K562 (cell line): ENCODE measurements around the gene PREX1. TPM values are rescaled to one million over a fixed set of nuclear protein-coding genes. Genes with fewer than 3 reads are reported as not detected.

Source experiments
- ATAC-seq: fragments of 200-7000 bp; cut with Tn5 transposase; 3 replicates; pipeline ENCODE4 v1.9.1; 2020; ENCODE audit warnings: moderate library complexity
- BruUV-seq: library from RNA; stranded (reverse); fragments of 400-500 nt; replicated peaks from 2 replicates; lab custom pipeline; 2021; lab: Mats Ljungman, UMichigan
- CTCF ChIA-PET: fragments of 300-600 bp; formaldehyde crosslinking; extraction: SDS; loops from one replicate; lab custom pipeline; 2021; ENCODE audit warnings: low intra/inter-chr PET ratio; lab: Yijun Ruan, JAX
- POLR2A ChIA-PET: fragments of 300-600, 350-650 bp; sonication (Branson Sonifier 250); formaldehyde crosslinking; extraction: SDS; loops from one replicate; lab custom pipeline; 2021; ENCODE audit warnings: antibody characterized with exemption, inconsistent platforms; lab: Yijun Ruan, JAX
- DNase-seq, 4 experiments: peaks; one replicate each; pipeline versions ENCODE4 v3.0.0 to v3.0.0-alpha.2; 2011 to 2018; ENCODE audit warnings: low spot score in 3 of 4, mixed read lengths in 3 of 4; ENCODE audit errors: extremely low read depth in 1 of 4
- FAIRE-seq: peaks from 2 replicates; lab custom pipeline; 2011; peaks lifted over from hg19 to GRCh38; lab: Jason Lieb, UNC
- H2AFZ ChIP-seq: 2 replicates; pipeline ENCODE4 v1.6.0; 2011; ENCODE audit warnings: low read depth, low read length, control low read depth, inconsistent platforms
- H3K27ac ChIP-seq: fragments of 200-600 bp; 3 replicates; pipeline ENCODE4 v1.8.0; 2011; ENCODE audit warnings: low read depth, mild to moderate bottlenecking, control low read depth, inconsistent platforms, low read length, moderate library complexity, mixed read lengths; ENCODE audit errors: extremely low read depth
- H3K27me3 ChIP-seq, 2 experiments: fragments of 300-600 bp in 1 of 2; 2 replicates in 1 of 2; 3 replicates in 1 of 2; pipeline versions ENCODE4 v1.6.0 to v1.8.0; 2011; ENCODE audit warnings: inconsistent platforms in 2 of 2, low read length in 2 of 2, mild to moderate bottlenecking in 1 of 2, mixed read lengths in 1 of 2, moderate library complexity in 1 of 2; ENCODE audit not compliant: control insufficient read depth in 2 of 2, insufficient read depth in 2 of 2
- H3K36me3 ChIP-seq: fragments of 300-600 bp; 3 replicates; pipeline ENCODE4 v1.8.0; 2011; ENCODE audit warnings: mild to moderate bottlenecking, low read length, inconsistent platforms; ENCODE audit not compliant: control insufficient read depth, insufficient read depth
- H3K4me1 ChIP-seq, 2 experiments: fragments of 200-600 bp in 1 of 2; replicated peaks in 1 of 2; 2 replicates in 1 of 2; 3 replicates in 1 of 2; pipeline versions ENCODE4 v1.5.1 to v1.8.0; 2011; ENCODE audit warnings: inconsistent platforms in 2 of 2, low read length in 2 of 2, mild to moderate bottlenecking in 1 of 2, mixed read lengths in 1 of 2, moderate library complexity in 1 of 2; ENCODE audit not compliant: control insufficient read depth in 2 of 2, insufficient read depth in 2 of 2
- H3K4me2 ChIP-seq: 2 replicates; pipeline ENCODE4 v1.6.1; 2011; ENCODE audit warnings: low read length, control low read depth, inconsistent platforms, mixed read lengths; ENCODE audit not compliant: insufficient read depth
- H3K4me3 ChIP-seq: fragments of 200-600 bp; sonication (generic), shearing (Covaris generic); 2 replicates; pipeline ENCODE4 v1.5.1; 2016; ENCODE audit warnings: control low read depth, inconsistent platforms
- H3K79me2 ChIP-seq: fragments of 200-600 bp; 3 replicates; pipeline ENCODE4 v1.8.0; 2011; ENCODE audit warnings: low read length, inconsistent platforms; ENCODE audit not compliant: control insufficient read depth, insufficient read depth
- H3K9ac ChIP-seq, 2 experiments: 2 replicates each; pipeline versions ENCODE4 v1.6.0 to v1.6.1; 2011; ENCODE audit warnings: low read depth in 2 of 2, low read length in 2 of 2, control low read depth in 1 of 2, inconsistent platforms in 1 of 2, mild to moderate bottlenecking in 1 of 2, mixed read lengths in 1 of 2; ENCODE audit not compliant: insufficient read depth in 1 of 2
- H3K9me1 ChIP-seq: one replicate; pipeline ENCODE4 v1.6.0; 2011; ENCODE audit warnings: inconsistent platforms, mild to moderate bottlenecking, low read length, moderate library complexity; ENCODE audit not compliant: control insufficient read depth, insufficient read depth
- H3K9me3 ChIP-seq: replicated peaks from 2 replicates; pipeline ENCODE4 v1.5.1; 2011; ENCODE audit warnings: low read depth, low read length, inconsistent platforms; ENCODE audit not compliant: control insufficient read depth, insufficient read depth
- H4K20me1 ChIP-seq: replicated peaks from 2 replicates; pipeline ENCODE4 v1.6.1; 2011; ENCODE audit warnings: low read length, inconsistent platforms, mixed read lengths; ENCODE audit not compliant: control insufficient read depth, insufficient read depth
- CEBPB ChIP-seq: fragments of 450-650 bp; IDR thresholded peaks from 2 replicates; pipeline ENCODE4 v1.6.1; 2016; ENCODE audit warnings: missing genetic modification characterization, missing compliant biosample characterization
- MCM7 ChIP-seq, 2 experiments: fragments of 450-650 bp; IDR thresholded peaks; 2 replicates each; pipeline ENCODE4 v1.6.1; 2016 to 2018
- NFE2L1 ChIP-seq: fragments of 450-650 bp; IDR thresholded peaks from 2 replicates; pipeline ENCODE4 v1.6.1; 2016; ENCODE audit warnings: missing genetic modification characterization, low read depth, mild to moderate bottlenecking, missing compliant biosample characterization, moderate library complexity, borderline replicate concordance
- PHF20 ChIP-seq: fragments of 450-650 bp; IDR thresholded peaks from 2 replicates; pipeline ENCODE4 v1.6.1; 2018; ENCODE audit not compliant: partially characterized antibody
- SMC3 ChIP-seq: conservative IDR thresholded peaks from 2 replicates; pipeline ENCODE4 v1.6.1; 2011; ENCODE audit warnings: low read depth, low read length, improper control_type of control experiment; ENCODE audit not compliant: insufficient read depth
- ZMIZ1 ChIP-seq, 2 experiments: fragments of 150-350 bp in 1 of 2; IDR thresholded peaks; 2 replicates each; pipeline ENCODE4 v1.6.1; 2012 to 2016; ENCODE audit warnings: low read depth in 2 of 2, low read length in 2 of 2, mild to moderate bottlenecking in 1 of 2, moderate library complexity in 1 of 2
- WGBS: fragments of 100-300 bp; shearing (Covaris generic); methylation state at CpG from one replicate; pipeline ENCODE4 v1.1.6; 2016; ENCODE audit warnings: low coverage, mixed read lengths; ENCODE audit not compliant: insufficient coverage; ENCODE audit errors: missing lambda C conversion rate; 5-methylcytosine and 5-hydroxymethylcytosine counted together
- in situ Hi-C: fragments of 300-500 bp; cut with MboI; formaldehyde crosslinking; loops from 4 replicates; pipeline ENCODE4 v1.15.0; 2018; ENCODE audit warnings: inconsistent platforms, mixed read lengths
- intact Hi-C: fragments of 100-400 bp; cut with micrococcal nuclease; formaldehyde crosslinking; loops from 2 replicates; pipeline ENCODE4 v1.14.2; 2022
- polyA plus RNA-seq, 8 experiments: library from polyadenylated mRNA; depleted of rRNA in 4 of 8; stranded (reverse) in 5 of 8; unstranded in 3 of 8; fragments of >200 nt; fragmentation: Nextera tagmentation in 2 of 8; fragmentation: Illumina TruSeq in 1 of 8; extraction: Ambion mirVana in 2 of 8; extraction: Trizol in 1 of 8; gene quantifications; 2 replicates each; pipeline versions ENCODE4 v1.2.1 to v1.2.3, GENCODE V29; 2011 to 2014; ENCODE audit warnings: inconsistent platforms in 1 of 8, missing spikeins in 1 of 8
- total RNA-seq, 7 experiments: library from RNA; depleted of rRNA in 6 of 7; stranded (reverse); fragments of >200 nt in 6 of 7; fragmentation: Illumina TruSeq in 2 of 7; extraction: Trizol in 2 of 7; gene quantifications; 2 replicates each; pipeline versions ENCODE4 v1.2.1 to v1.2.3, GENCODE V29; 2011 to 2021; ENCODE audit warnings: low replicate concordance in 1 of 7

Gene PREX1
- total and polyA plus RNA-seq, 9 of the 15 experiments (the other 6 are each of a cell fraction or from before 2014, with no cell fraction given) = 0.37 to 10.4 (median 4.8) TPM

GRCh38 chr20:48673507-48673906, 154.3 kb downstream of the PREX1 start:
- Histone ChIP-seq H2AFZ (no peak overlapping the region), H3K36me3 (no peaks in the 10 kb centered on the region), H3K4me2 (no peak overlapping the region), H3K4me1 (peaks cover 0 to 8% of the 10 kb centered on the region in 2 experiments; a peak in 2 of 5 replicates), H3K9me1 (no peaks in the 10 kb centered on the region), H3K27me3 (peaks cover 0 to 22% of the 10 kb centered on the region in 2 experiments; a peak in 2 of 5 replicates), H3K9me3 (no peaks in the 10 kb centered on the region), H3K27ac (no peak overlapping the region), H4K20me1 (0 out of 2 replicates have a peak, but pooled peaks cover 2% of the 10 kb centered on the region), H3K9ac (no peak overlapping the region), H3K79me2 (no peaks in the 10 kb centered on the region), H3K4me3 (no peak overlapping the region)
- ATAC-seq (no peak), FAIRE-seq (no peak), DNase-seq (no peak)
- WGBS = 12% methylated on average over 4 of the region's 4 CpGs
- CTCF ChIA-PET = no interaction called here
- peak; percentile 27 for TF ChIP-seq CEBPB (tag)
- no peak for TF ChIP-seq SMC3
- BruUV-seq = no TSS peak
- in situ Hi-C loops = no loop called here
- intact Hi-C loops = no loop called here
- POLR2A ChIA-PET = no interaction called here

- ChIA-PET CTCF (no interaction called here), POLR2A (interaction anchor here (0.6 to 1.0 kb wide), 3 partner anchors 9 to 345 kb away, joined by 3 to 5 read pairs (median 3); no protein-coding TSS in a partner anchor)
- BruUV-seq = no TSS peak
- H3K9me3 ChIP-seq = no peaks in the 10 kb centered on the region
- WGBS = 12% methylated on average over 3 of the region's 8 CpGs
- ATAC-seq = no peak
- TF ChIP-seq MCM7 (IDR thresholded peaks at IDR 0.05) (no peak), ZMIZ1 (IDR thresholded peaks at IDR 0.05; ENCODE audit: low read depth in 2 of 2, low read length in 2 of 2) (no peak), PHF20 (no peak), NFE2L1 (tag) (no peak)
- in situ Hi-C loops (no loop called here), intact Hi-C loops (no loop called here)
- no peaks in the 10 kb centered on the region for H3K36me3 ChIP-seq
- DNase-seq = no peak
- no peak overlapping the region for H2AFZ ChIP-seq
- peaks cover 0 to 22% of the 10 kb centered on the region in 2 experiments; a peak in 2 of 5 replicates for H3K27me3 ChIP-seq
- H3K9me1 ChIP-seq = no peaks in the 10 kb centered on the region
- no peak for FAIRE-seq
- no peak overlapping the region for H3K27ac ChIP-seq
- H3K4me1 ChIP-seq = peaks cover 0 to 9% of the 10 kb centered on the region in 2 experiments; a peak in 2 of 5 replicates
- H3K4me3 ChIP-seq = no peak overlapping the region
- H3K4me2 ChIP-seq = no peak overlapping the region
- no peaks in the 10 kb centered on the region for H3K79me2 ChIP-seq
- H3K9ac ChIP-seq = 0 out of 4 replicates have a peak overlapping the region, but pooled peaks of 1 of the 2 experiments have one; percentile 2
- 0 out of 2 replicates have a peak, but pooled peaks cover 2% of the 10 kb centered on the region for H4K20me1 ChIP-seq
Measured at GRCh38 chr20:48672324-48672723, 155.5 kb downstream of the PREX1 start.
